Central memory CD4-positive, alpha-beta T cell (primary cell): ENCODE measurements around the gene CENPA.
"Not testable (repeated sequence)": the region's sequence is repeated elsewhere in the genome, so short reads cannot be mapped to it uniquely, and the experiment has no call there.

Experiments used
- DNase-seq: peaks from one replicate; pipeline ENCODE4 v3.0.0; 2022
- total RNA-seq, 3 experiments: gene quantifications; one replicate each; lab custom pipeline; 2026; lab: John Stamatoyannopoulos, UW

The CENPA gene
- 0 to 0.11 (median 0.11) reads per million in 3 experiments for total RNA-seq

GRCh38 chr2:26785431-26786206 lies at the start of gene CENPA:
Gene CENPA (plus strand): TSS chr2:26786056. CDS start chr2:26786197, 141 bp downstream.
- DNase-seq = peak; percentile 96

- no peak for DNase-seq
Observed at GRCh38 chr2:26737221-26737620, 48.6 kb upstream of the CENPA start.

DNA sequence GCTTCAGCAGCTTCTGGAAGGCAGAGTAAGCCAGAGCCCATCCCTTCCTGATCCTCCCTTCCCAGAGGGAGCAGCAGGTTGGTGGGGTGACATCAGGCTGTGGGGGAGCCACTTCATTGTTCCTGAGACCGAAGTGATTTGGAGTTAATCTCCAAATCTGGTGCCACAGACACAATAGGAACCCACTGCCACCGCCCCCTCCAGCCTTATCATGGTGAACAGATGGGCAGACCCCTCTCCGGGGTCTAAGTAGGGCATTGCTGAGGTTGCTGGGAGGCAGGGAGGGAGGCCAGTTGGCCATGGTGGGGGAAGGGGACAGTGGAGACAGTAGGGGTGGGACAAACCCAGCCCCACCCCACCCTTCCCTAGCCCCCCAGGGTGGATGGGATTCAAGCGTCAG lies 47.4 kb upstream of the CENPA start:
- DNase-seq = no peak

GRCh38 chr2:26739514-26739913 lies 46.3 kb upstream of the CENPA start:
- no peak for DNase-seq

DNA sequence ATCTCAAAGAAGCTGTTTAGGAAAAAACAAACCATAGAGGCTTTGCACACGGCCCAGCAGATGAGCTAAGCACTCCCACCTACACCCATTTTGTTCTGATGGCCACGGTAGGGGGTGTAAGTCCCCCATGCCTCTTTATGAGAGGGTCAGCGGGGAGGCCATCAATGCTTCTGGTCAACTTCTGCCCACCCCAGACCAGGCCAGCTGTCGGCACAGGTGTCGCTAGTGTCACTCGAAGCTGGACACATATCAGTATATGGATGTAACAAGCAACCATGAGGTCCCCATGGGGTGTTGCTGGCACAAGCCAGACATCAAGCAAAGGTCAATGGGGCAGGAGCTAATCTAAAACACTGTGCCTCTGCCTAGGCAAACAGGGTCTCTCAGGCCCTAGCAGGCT lies 45.5 kb upstream of the CENPA start:
- no peak for DNase-seq

DNA sequence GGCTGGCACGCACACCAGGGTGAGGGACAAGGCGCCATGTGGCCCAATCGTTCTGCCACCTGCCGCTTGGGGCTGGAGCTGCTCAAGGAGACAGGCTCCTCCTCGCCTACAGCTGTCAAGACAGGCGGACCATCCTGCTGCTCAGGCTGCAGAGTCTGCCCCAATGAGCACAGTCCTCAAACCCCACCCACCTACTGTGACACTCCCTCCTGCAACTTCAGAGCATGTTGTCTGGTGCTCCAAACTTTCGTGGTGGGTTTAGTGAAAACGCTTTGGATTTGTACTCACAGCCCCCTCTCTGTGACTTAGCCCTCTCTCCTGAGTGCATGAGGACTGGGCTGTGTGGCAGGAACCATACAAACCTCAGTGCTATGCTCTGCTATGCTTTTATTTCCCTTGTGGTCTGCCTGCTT lies 45.0 kb upstream of the CENPA start:
- DNase-seq = no peak

DNA sequence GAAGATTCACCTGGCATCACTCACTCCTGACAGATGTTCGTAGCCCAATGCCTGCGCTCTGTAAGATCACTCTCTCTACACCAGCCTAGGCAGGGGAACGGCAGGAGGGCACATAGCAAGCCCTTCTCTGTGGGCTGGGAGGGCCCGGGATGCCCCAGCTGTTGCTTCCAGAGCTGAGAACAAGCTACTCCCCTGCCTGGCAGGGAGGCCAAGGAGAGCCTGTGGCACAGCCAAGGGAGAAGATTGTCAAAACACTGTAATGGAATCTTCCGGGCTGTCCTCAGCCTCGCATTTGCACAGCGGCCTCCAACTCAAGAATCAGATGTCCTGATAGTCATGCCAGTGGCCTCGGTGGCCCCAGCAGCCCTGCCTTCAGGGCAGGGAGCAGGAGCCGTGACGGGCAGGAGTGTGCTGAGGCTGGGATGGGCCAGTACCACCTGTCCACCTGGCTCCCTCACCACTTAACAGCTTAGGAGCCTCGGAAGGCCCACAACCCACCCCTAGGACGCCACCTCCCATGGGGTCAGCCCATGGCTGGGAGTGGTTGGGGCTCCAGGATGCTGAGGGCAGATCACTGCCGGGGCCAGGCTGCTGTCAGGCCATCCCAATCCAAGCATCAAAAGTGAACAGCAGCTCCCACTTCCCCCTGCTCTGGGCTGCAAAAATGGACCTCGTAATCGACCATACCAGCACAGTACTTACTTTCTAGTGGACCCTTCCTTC lies 43.6 kb upstream of the CENPA start:
- DNase-seq = no peak

DNA sequence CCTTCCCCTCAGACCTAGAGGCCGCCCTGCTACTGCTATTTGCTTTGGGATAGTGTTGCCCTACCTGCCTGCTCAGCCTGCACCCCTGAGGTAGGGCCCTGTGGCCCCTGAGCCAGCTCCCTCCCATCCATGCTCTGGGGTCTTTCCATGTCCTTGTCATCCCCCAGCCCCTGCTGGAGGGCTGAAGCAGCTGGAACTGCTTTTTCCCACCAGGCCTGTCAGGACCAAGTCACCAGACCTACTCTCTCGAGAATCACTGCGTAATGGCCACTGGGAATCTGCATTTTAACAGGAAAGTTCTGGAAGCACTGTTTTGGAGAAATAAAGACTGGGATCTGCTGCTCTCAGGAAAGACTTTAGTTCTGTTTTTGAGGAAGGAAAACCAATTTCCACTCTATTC lies 42.0 kb upstream of the CENPA start:
- no peak for DNase-seq

GRCh38 chr2:26744953-26745352 lies 40.9 kb upstream of the CENPA start:
- no peak for DNase-seq

DNA sequence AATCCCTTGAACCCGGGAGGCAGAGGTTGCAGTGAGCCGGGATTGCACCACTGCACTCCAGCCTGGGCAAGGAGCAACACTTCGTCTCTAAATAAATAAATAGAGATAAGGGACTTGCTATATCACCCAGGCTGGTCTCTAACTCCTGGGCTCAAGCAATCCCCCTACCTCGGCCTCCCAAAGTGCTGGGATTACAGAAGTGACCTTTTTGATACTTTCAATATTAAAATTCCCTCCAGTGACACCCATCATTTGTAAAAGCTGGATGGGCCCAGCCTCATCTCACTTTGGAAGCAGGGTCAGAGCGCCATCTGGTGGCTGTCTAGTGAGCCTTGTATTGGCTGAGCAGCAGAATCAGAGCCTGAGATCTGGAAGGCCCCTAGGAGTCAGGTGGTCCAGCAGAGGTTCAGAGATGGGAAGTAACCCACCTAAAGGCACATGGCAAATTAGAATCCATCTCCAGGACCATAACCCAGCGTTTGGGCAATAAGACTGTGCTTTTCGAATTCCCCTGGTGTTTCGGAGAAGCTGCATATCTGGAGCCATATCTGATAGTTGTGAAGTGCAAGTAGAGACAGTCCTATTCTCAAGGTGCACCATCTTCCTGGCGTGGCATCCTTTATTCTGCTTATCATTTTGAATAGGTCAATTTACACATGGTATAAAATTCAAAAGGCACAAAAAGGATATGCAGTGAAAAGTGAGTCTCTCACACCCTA lies 40.1 kb upstream of the CENPA start:
- peak; percentile 48 for DNase-seq

DNA sequence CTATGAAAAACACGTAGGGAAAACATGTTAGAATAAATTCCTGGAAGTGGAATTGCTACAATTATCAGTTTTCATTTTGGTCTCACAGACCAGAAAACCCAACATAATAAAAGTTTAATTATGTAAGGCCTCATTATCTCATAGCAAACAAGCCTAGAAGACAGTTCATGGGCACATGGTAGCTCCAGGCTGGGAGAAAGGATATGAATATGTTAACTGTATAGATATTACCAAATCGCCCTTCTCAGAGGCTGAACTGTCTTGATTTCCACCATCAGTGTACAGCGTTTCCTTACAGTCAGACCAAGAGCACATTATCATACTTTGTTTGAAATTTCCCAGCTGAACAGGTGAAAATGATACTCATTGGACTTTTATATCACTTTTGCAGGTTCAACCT lies 38.9 kb upstream of the CENPA start:
- DNase-seq = no peak

DNA sequence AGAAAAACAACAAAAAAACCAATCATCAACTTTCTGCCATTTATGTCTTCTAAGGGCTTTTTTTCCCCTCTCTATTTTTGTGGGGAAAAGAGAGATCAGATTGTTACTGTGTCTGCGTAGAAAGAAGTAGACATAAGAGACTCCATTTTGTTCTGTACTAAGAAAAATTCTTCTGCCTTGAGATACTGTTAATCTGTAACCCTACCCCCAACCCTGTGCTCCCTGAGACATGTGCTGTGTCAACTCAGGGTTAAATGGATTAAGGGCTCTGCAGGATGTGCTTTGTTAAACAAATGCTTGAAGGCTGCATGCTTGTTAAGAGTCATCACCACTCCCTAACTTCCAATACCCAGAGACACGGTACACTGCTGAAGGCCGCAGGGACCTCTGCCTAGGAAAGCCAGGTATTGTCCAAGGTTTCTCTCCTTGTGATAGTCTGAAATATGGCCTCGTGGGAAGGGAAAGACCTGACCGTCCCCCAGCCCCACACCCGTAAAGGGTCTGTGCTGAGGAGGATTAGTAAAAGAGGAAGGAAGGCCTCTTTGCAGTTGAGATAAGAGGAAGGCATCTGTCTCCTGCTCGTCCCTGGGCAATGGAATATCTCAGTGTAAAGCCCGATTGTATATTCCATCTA lies 36.0 kb upstream of the CENPA start:
- not testable (repeated sequence) for DNase-seq

GRCh38 chr2:26750467-26750866 lies 35.4 kb upstream of the CENPA start:
- not testable (repeated sequence) for DNase-seq

DNA sequence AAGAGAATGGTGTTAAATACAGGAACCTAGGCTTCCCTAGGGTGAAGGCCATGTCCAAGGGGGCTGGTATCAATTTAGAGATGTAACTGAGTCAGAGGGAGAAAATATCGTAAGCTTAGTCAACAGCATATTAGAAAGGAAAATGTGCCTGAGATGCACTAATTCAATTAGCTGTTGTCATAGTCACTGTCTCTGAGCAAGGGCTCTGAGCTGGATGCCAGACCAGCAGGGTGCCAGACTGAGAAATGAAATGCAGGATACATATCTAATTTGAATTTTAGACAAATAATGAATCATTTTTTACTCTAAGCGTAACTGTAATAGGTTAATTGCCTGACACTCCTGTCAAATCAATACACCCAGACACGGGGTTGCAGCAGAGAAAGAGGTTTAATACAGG lies 33.2 kb upstream of the CENPA start:
- DNase-seq = no peak

- DNase-seq = no peak
Observed at GRCh38 chr2:26754539-26754938, 31.3 kb upstream of the CENPA start.

DNA sequence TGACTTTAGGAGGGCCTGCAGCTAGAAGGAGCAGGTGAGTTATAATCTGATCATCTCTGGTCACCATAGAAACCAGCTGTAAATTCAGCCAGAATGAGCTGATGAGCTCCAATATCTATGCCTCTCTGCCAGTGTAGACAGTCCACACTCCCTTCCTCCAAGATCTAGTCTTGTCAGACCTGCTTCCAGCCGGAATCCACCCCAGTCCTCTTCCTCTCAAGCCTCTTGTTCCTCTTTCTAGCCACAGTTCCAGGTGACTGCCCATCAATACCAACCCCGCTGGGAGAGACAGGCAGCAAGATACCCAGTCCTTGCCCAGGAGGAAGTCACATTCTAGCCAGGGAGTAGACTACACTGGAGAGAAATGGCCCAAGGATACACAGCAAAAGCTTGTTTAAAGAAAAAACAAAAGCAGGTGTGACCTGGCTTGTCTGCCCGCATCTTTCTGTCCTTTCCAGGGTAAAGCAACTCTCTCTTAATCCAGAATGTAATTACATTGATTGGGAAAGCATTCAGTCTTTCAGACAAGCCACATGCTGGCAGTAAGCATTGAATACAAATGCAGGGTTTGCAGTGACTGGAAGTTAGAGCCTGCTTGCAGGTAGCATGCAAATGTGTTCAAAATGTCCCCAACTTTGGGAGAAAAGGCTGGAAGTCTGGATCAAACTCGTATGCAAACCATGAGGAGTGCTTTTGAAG lies 30.7 kb upstream of the CENPA start:
- no peak for DNase-seq

DNA sequence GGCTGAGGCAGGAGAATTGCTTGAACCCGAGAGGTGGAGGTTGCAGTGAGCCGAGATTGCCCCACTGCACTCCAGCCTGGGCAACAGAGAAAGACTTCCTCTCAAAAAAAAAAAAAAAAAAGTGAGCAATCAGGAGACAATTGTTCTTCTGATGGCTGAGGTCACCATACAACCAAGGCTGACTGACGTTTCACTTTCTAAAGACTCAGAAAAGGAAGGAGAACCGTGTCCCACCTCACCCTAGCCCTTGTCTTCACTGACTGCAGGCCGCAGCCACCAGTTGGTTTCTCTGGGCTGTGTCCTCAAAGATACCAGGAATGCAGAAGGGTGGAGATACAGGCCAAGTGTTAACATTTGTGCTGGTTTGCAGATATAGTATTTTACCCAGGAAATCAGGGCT lies 29.5 kb upstream of the CENPA start:
- DNase-seq = no peak

- no peak for DNase-seq
Observed at GRCh38 chr2:26757873-26758789, 27.7 kb upstream of the CENPA start.

DNA sequence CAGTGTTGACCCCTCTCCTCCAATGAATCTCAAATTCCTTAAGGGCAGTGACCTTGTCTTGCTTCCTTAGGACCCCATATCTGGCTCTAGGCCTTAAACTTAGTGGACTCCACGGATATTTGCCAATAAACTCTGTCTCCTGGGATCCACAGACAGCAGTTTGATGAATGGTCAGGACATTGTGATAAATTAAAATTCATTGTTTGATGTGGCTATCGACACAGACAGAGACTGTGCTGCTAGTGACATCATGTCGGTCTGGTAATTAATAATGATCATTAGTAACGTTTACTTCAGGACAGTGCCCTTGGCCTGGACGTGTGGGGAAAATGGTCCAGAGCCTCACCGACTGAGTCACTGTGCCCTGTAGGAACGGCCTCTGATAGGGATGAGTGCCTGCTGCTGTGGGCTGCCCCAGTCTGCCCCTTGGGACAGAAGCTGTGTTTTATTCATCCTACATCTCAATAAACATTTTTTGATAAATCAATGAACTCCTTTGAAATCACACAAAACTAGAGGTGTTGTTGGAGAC lies 27.0 kb upstream of the CENPA start:
- DNase-seq = no peak

DNA sequence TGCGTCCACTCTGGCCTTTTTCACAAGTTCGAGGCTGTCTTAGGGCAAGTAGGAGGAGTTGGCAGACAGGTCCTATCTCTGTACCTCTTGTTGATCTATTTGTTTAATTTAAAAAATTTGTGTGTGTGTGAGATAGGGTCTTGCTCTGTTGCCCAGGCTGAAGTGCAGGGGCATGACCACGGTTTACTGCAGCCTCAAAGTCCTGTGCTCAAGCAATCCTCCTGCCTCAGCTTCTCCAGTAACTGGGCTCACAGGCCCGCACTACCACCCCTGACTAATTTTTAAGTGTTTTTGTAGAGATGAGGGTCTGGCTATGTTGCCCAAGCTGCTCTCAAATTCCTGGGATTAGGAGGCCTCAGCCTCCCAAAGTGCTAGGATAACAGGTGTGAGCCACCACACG lies 26.0 kb upstream of the CENPA start:
- DNase-seq = no peak

GRCh38 chr2:26760991-26761390 lies 24.9 kb upstream of the CENPA start:
- DNase-seq = not testable (repeated sequence)
